Small intestine (tissue), 7 donors: Measurements from ENCODE around the gene DEPDC5. TPM values are rescaled to one million over a fixed set of nuclear protein-coding genes. Genes with fewer than 3 reads are reported as not detected.
A peak's percentile ranks its signal among the peaks of the same experiment; 100 is the strongest.

Experiments
- DNase-seq, 2 donors: peaks; one replicate each; pipeline versions ENCODE4 v3.0.0 to v3.0.0-alpha.2; 2013
- FAIRE-seq: peaks from 2 replicates; lab custom pipeline; 2012; peaks lifted over from hg19 to GRCh38; lab: Jason Lieb, UNC
- H3K27ac ChIP-seq, 3 donors: one replicate each; pipeline ENCODE4 v1.5.1; 2013; ENCODE audit warnings: low read length in 2 of 3, mild to moderate bottlenecking in 2 of 3, control low read depth in 1 of 3, inconsistent platforms in 1 of 3, low read depth in 1 of 3, moderate library complexity in 1 of 3
- H3K27me3 ChIP-seq, 3 donors: one replicate each; pipeline ENCODE4 v1.6.1; 2013; ENCODE audit warnings: low read length in 3 of 3, inconsistent platforms in 1 of 3; ENCODE audit not compliant: control insufficient read depth in 3 of 3, insufficient read depth in 3 of 3
- H3K36me3 ChIP-seq, 3 donors: one replicate each; pipeline ENCODE4 v1.6.1; 2013; ENCODE audit warnings: low read length in 3 of 3, inconsistent platforms in 1 of 3, low read depth in 1 of 3, mild to moderate bottlenecking in 1 of 3, moderate library complexity in 1 of 3; ENCODE audit not compliant: control insufficient read depth in 3 of 3, insufficient read depth in 2 of 3
- H3K4me1 ChIP-seq, 3 donors: one replicate each; pipeline ENCODE4 v1.6.1; 2013; ENCODE audit warnings: low read length in 2 of 3, inconsistent platforms in 1 of 3, low read depth in 1 of 3, mild to moderate bottlenecking in 1 of 3, moderate library complexity in 1 of 3; ENCODE audit not compliant: control insufficient read depth in 3 of 3, insufficient read depth in 2 of 3
- H3K4me3 ChIP-seq, 3 donors: one replicate each; pipeline ENCODE4 v1.5.1; 2013; ENCODE audit warnings: low read length in 3 of 3, control low read depth in 1 of 3, inconsistent platforms in 1 of 3, low read depth in 1 of 3, mild to moderate bottlenecking in 1 of 3, moderate library complexity in 1 of 3
- H3K9me3 ChIP-seq, 2 donors: one replicate each; pipeline ENCODE4 v1.6.1; 2013; ENCODE audit warnings: low read depth in 1 of 2, low read length in 1 of 2; ENCODE audit not compliant: control insufficient read depth in 2 of 2, insufficient read depth in 1 of 2
- WGBS, 3 donors: extraction: QIAGEN DNeasy Blood & Tissue Kit; methylation state at CpG; one replicate each; pipeline ENCODE4 v1.1.7; 2013; 5-methylcytosine and 5-hydroxymethylcytosine counted together
- polyA plus RNA-seq, 4 donors: library from polyadenylated mRNA; stranded (reverse) in 3 of 4; unstranded in 1 of 4; fragments of 200-250 nt in 3 of 4; fragments of 120-200 nt in 1 of 4; gene quantifications; one replicate each; pipeline versions ENCODE4 v1.2.1 to v1.2.3, GENCODE V29; 2013
- donor health status: healthy with polysubstance abuse.
- donor health status: control.
- donor health status: control.
- donor health status: Bipolar disorder and iron deficiency.
- donor health status: healthy.

The DEPDC5 gene
- polyA plus RNA-seq, 4 donors: 11.1 to 15.2 (median 13.2) TPM

GRCh38 chr22:31870890-31871289, 117.1 kb downstream of the DEPDC5 start:
- no peak for DNase-seq
- no peaks in the 10 kb centered on the region for H3K9me3 ChIP-seq
- peaks cover 4 to 46% (median 17%) of the 10 kb centered on the region in 3 donors for H3K36me3 ChIP-seq
- no peak overlapping the region for H3K27ac ChIP-seq
- 67 to 76% (median 70%) methylated on average over 6 of the region's 6 CpGs for WGBS, 3 donors
- no peaks in the 10 kb centered on the region for H3K27me3 ChIP-seq
- no peak for FAIRE-seq
- H3K4me1 ChIP-seq: no peaks in the 10 kb centered on the region
- no peak overlapping the region for H3K4me3 ChIP-seq

- FAIRE-seq: no peak
- Histone ChIP-seq H3K4me1 (no peaks in the 10 kb centered on the region), H3K36me3 (peaks cover 4 to 48% (median 14%) of the 10 kb centered on the region in 3 donors), H3K27ac (no peak overlapping the region), H3K4me3 (no peak overlapping the region), H3K9me3 (no peaks in the 10 kb centered on the region), H3K27me3 (no peaks in the 10 kb centered on the region)
- 86 to 98% (median 91%) methylated on average over 4 of the region's 4 CpGs for WGBS, 3 donors
- no peak for DNase-seq
Measured at GRCh38 chr22:31871480-31871879, 117.7 kb downstream of the DEPDC5 start.

GRCh38 chr22:31872209-31872608, 118.4 kb downstream of the DEPDC5 start:
- no peak for FAIRE-seq
- Histone ChIP-seq H3K36me3 (peaks cover 4 to 47% (median 14%) of the 10 kb centered on the region in 3 donors), H3K27me3 (no peaks in the 10 kb centered on the region), H3K4me1 (no peaks in the 10 kb centered on the region), H3K27ac (no peak overlapping the region), H3K4me3 (no peak overlapping the region), H3K9me3 (no peaks in the 10 kb centered on the region)
- WGBS, 3 donors: 33 to 43% (median 41%) methylated on average over 4 of the region's 4 CpGs
- peak; percentile 49 to 55 for DNase-seq

GRCh38 chr22:31874821-31875220, 121.0 kb downstream of the DEPDC5 start:
- Histone ChIP-seq H3K4me1 (no peaks in the 10 kb centered on the region), H3K27me3 (no peaks in the 10 kb centered on the region), H3K4me3 (no peak overlapping the region), H3K9me3 (no peaks in the 10 kb centered on the region), H3K36me3 (peaks cover 4 to 45% (median 20%) of the 10 kb centered on the region in 3 donors), H3K27ac (no peak overlapping the region)
- WGBS, 3 donors: 86 to 97% (median 89%) methylated on average over 3 of the region's 3 CpGs
- FAIRE-seq (no peak), DNase-seq (no peak)

- no peak overlapping the region for H3K27ac ChIP-seq
- 92 to 98% (median 94%) methylated on average over 12 of the region's 12 CpGs for WGBS, 3 donors
- H3K9me3 ChIP-seq: no peaks in the 10 kb centered on the region
- H3K4me1 ChIP-seq: no peaks in the 10 kb centered on the region
- H3K36me3 ChIP-seq: peaks cover 4 to 39% (median 17%) of the 10 kb centered on the region in 3 donors
- FAIRE-seq: no peak
- no peaks in the 10 kb centered on the region for H3K27me3 ChIP-seq
- DNase-seq: no peak
- H3K4me3 ChIP-seq: no peak overlapping the region
Measured at GRCh38 chr22:31876156-31876920, 122.5 kb downstream of the DEPDC5 start.

- H3K4me3 ChIP-seq: no peak overlapping the region
- H3K4me1 ChIP-seq: peaks cover 0 to 11% (median 0%) of the 10 kb centered on the region in 3 donors
- H3K9me3 ChIP-seq: no peaks in the 10 kb centered on the region
- H3K27ac ChIP-seq: no peak overlapping the region
- H3K27me3 ChIP-seq: no peaks in the 10 kb centered on the region
- no peak for DNase-seq
- no peak for FAIRE-seq
- 84 to 95% (median 91%) methylated on average over 14 of the region's 14 CpGs for WGBS, 3 donors
- H3K36me3 ChIP-seq: peaks cover 7 to 35% (median 11%) of the 10 kb centered on the region in 3 donors
Measured at GRCh38 chr22:31879585-31879984, 125.8 kb downstream of the DEPDC5 start.

GRCh38 chr22:31881200-31881599, 127.4 kb downstream of the DEPDC5 start:
- no peak for FAIRE-seq
- H3K9me3 ChIP-seq: no peaks in the 10 kb centered on the region

GRCh38 chr22:31881865-31882264, 128.0 kb downstream of the DEPDC5 start:
- Histone ChIP-seq H3K27ac (peak overlapping the region in 1 of 3 donors; percentile 30), H3K36me3 (peaks cover 3 to 39% (median 9%) of the 10 kb centered on the region in 3 donors)
- 74 to 88% (median 81%) methylated on average over 3 of the region's 3 CpGs for WGBS, 3 donors

More at GRCh38 chr22:31881200-31881599, 127.4 kb downstream of the DEPDC5 start:
- WGBS, 3 donors: 85 to 93% (median 92%) methylated on average over 6 of the region's 6 CpGs
- Histone ChIP-seq H3K27me3 (no peaks in the 10 kb centered on the region), H3K27ac (peak overlapping the region in 1 of 3 donors; percentile 30), H3K4me3 (no peak overlapping the region), H3K4me1 (peaks cover 0 to 11% (median 0%) of the 10 kb centered on the region in 3 donors), H3K36me3 (peaks cover 3 to 37% (median 9%) of the 10 kb centered on the region in 3 donors)
- DNase-seq: no peak

More at GRCh38 chr22:31881865-31882264, 128.0 kb downstream of the DEPDC5 start:
- Histone ChIP-seq H3K9me3 (no peaks in the 10 kb centered on the region), H3K4me3 (no peak overlapping the region), H3K27me3 (no peaks in the 10 kb centered on the region), H3K4me1 (peaks cover 0 to 11% (median 0%) of the 10 kb centered on the region in 3 donors)
- FAIRE-seq (no peak), DNase-seq (peak in 1 of 2 donors; percentile 64)
